H1 (cell line): ENCODE measurements around the gene GPS1.

Experiments
- ATF2 ChIP-seq: IDR thresholded peaks from 2 replicates; pipeline ENCODE4 v1.6.1; 2012; ENCODE audit warnings: low read length, inconsistent platforms
- CHD2 ChIP-seq: IDR thresholded peaks from 2 replicates; pipeline ENCODE4 v1.6.1; 2012; ENCODE audit warnings: low read length, improper control_type of control experiment
- CREB1 ChIP-seq: IDR thresholded peaks from 2 replicates; pipeline ENCODE4 v1.6.1; 2012; ENCODE audit warnings: inconsistent platforms
- CTCF ChIP-seq, 3 experiments: IDR thresholded peaks; 1 replicate in 2 of 3; 2 replicates in 1 of 3; pipeline versions ENCODE4 v1.5.1 to v1.6.1; 2011; ENCODE audit warnings: low read length in 3 of 3, mild to moderate bottlenecking in 3 of 3, inconsistent platforms in 2 of 3, low read depth in 1 of 3, moderate library complexity in 1 of 3; ENCODE audit not compliant: insufficient read depth in 1 of 3; ENCODE audit errors: control extremely low read depth in 1 of 3
- EP300 ChIP-seq, 2 experiments: IDR thresholded peaks; 1 replicate in 1 of 2; 2 replicates in 1 of 2; pipeline ENCODE4 v1.6.1; 2011 to 2012; ENCODE audit warnings: low read depth in 2 of 2, low read length in 2 of 2, mild to moderate bottlenecking in 2 of 2, borderline replicate concordance in 1 of 2, inconsistent platforms in 1 of 2, moderate library complexity in 1 of 2
- JUN ChIP-seq: IDR thresholded peaks from 2 replicates; pipeline ENCODE4 v1.6.1; 2011; ENCODE audit warnings: low read depth, mild to moderate bottlenecking, improper control_type of control experiment, low read length
- KDM1A ChIP-seq: fragments of 200-600, 300-600 bp; sonication (generic); IDR thresholded peaks from 2 replicates; pipeline ENCODE4 v1.7.1; 2016; ENCODE audit warnings: mild to moderate bottlenecking, low read length, borderline replicate concordance
- MAX ChIP-seq: IDR thresholded peaks from 2 replicates; pipeline ENCODE4 v1.6.1; 2012; ENCODE audit warnings: inconsistent platforms
- POLR2A ChIP-seq, 2 experiments: IDR thresholded peaks; 1 replicate in 1 of 2; 2 replicates in 1 of 2; pipeline ENCODE4 v1.6.1; 2011; ENCODE audit warnings: low read depth in 2 of 2, low read length in 2 of 2, mild to moderate bottlenecking in 2 of 2; ENCODE audit errors: control extremely low read depth in 1 of 2
- RFX5 ChIP-seq: IDR thresholded peaks from 2 replicates; pipeline ENCODE4 v1.6.1; 2011; ENCODE audit warnings: low read depth, low read length, improper control_type of control experiment, borderline replicate concordance
- TAF1 ChIP-seq: IDR thresholded peaks from 2 replicates; pipeline ENCODE4 v1.6.1; 2011; ENCODE audit warnings: mild to moderate bottlenecking, low read depth, low read length
- TEAD4 ChIP-seq: IDR thresholded peaks from 2 replicates; pipeline ENCODE4 v1.6.1; 2012; ENCODE audit warnings: low read depth, low read length, inconsistent platforms, mixed read lengths

DNA sequence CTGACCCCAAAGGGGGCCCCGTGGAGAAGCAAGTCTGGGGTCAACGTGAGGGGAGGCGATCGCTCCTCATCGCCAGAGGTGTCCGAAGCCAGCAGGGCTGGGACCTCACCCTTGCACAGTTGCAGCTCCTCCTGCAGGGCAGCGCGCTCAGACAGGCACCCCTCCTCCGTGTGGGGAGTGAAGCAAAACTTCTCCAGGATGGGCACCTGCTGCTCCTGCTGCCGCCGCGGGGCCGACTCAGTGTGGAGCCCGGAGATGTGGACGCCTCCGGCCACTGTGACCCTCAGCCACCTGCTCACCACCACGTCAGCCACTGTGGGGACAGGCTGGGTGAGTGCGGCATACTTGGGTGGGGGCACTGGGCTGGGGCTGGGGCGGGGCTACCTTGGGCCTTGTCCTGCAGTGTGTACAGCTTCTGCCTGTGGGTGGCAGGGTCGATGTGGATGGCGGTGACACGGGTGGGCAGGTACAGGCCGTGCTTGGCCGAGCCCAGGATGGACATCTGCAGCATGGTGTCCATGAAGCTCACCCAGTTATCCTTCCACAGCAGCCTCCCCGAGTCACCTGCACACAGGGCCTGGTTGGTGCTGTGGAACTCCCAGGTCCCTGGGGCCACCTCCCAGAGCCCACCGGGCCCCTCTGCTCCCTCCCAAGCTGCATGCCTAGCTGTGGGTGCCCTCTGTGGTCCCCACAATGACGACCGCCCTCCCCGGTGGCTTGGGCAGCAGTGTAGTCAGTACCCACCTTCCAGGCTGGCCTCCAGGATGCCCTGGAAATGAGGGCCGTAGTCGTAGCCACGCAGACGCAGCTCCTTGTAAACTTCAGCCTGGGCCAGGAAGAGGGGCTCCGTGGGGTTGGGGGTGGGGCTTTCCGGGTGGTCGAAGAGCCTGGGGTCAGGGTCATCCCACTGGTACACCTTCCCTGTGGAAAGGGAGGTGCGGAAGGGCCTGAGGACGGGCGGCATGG is 35.5 kb downstream of the GPS1 start:
- TF ChIP-seq CTCF (IDR thresholded peaks at IDR 0.05; ENCODE audit: control extremely low read depth in 1 of 3, insufficient read depth in 1 of 3, low read depth in 1 of 3, low read length in 3 of 3), result no peak
- no peak for TF ChIP-seq POLR2A (IDR thresholded peaks at IDR 0.05; ENCODE audit: control extremely low read depth in 1 of 2, low read depth in 2 of 2, low read length in 2 of 2)
- TF ChIP-seq TAF1, result no peak
- TF ChIP-seq CHD2, result no peak
- no peak for TF ChIP-seq KDM1A
- TF ChIP-seq ATF2, result no peak
- no peak for TF ChIP-seq RFX5
- TF ChIP-seq JUN, result no peak
- no peak for TF ChIP-seq CREB1
- TF ChIP-seq EP300 (IDR thresholded peaks at IDR 0.05; ENCODE audit: borderline replicate concordance in 1 of 2, low read depth in 2 of 2, low read length in 2 of 2), result no peak
- TF ChIP-seq TEAD4, result no peak
- TF ChIP-seq MAX, result no peak
